ENCODE results near the gene BEND2.

Gene BEND2

DNA sequence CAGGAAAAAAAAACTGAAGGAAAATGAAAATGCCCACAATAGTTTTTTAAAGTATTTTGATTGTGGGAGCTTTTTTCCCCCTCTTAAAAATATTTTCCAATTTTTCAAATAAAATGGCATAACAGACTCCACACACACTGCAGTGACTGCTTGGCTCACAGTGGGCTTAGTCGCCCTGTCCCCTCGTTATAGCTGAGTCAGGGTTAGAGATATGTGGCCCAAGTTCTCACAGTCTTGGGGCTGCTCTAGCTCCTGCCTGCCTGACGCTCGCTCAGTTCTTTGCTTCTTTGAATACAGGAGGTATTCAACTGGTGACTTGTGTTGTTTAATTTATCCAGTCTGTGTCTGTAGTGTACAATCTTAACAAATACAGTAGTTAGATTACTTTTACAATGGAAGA, 47.7 kb downstream of the BEND2 start:
- no peak for DNase-seq (ENCODE audit: extremely low spot score)
- ChIA-PET POLR2A (no interaction called here), CTCF (no interaction called here)
- TF ChIP-seq, protein P1, sequence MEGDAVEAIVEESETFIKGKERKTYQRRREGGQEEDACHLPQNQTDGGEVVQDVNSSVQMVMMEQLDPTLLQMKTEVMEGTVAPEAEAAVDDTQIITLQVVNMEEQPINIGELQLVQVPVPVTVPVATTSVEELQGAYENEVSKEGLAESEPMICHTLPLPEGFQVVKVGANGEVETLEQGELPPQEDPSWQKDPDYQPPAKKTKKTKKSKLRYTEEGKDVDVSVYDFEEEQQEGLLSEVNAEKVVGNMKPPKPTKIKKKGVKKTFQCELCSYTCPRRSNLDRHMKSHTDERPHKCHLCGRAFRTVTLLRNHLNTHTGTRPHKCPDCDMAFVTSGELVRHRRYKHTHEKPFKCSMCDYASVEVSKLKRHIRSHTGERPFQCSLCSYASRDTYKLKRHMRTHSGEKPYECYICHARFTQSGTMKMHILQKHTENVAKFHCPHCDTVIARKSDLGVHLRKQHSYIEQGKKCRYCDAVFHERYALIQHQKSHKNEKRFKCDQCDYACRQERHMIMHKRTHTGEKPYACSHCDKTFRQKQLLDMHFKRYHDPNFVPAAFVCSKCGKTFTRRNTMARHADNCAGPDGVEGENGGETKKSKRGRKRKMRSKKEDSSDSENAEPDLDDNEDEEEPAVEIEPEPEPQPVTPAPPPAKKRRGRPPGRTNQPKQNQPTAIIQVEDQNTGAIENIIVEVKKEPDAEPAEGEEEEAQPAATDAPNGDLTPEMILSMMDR (IDR thresholded peaks at IDR 0.05; ENCODE audit: control extremely low read depth, extremely low read depth, low read depth, missing control alignments) = no peak

DNA sequence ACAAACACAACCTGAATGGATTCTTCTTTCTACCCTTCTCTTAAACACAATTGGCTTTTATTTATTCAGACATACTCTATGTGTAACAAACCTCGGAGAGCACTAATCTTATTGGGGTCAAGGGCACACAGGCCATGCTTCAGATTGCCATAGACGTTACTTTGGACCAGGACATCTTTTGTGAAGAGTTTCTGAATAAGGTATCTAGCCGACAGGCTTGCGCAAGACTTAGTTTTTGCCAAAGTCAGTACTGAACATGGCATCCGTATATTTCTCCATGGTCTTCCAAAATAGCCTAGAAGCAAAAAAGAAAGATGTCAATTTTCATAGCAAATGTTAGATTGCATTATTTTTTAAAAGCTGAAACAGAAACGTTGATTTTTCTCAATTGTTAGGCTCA, 49.8 kb downstream of the BEND2 start:
- TF ChIP-seq, protein P1 (IDR thresholded peaks at IDR 0.05; ENCODE audit: control extremely low read depth, extremely low read depth, low read depth, missing control alignments) = no peak
- no peak for DNase-seq (ENCODE audit: extremely low spot score)
- ChIA-PET POLR2A (no interaction called here), CTCF (no interaction called here)

DNA sequence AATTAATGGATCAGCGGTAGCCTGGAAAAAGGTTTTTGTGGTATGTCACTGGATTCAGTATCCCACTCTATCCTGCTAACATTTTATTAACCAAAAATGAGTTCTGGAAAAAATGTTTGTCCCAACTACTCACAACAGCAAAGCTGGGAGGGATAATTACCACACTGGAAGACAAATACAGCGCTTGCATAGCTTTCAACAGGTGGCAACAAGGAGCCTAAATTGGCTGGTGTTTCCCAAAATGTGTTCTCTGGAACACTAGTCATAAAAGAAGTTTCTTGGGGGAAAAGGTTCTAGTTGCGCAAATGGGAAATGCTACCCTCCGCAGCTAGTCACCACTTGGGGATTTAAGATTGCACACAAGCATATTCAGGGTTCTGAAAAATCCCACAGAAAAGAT, 54.6 kb downstream of the BEND2 start:
- ChIA-PET CTCF (no interaction called here), POLR2A (no interaction called here)
- TF ChIP-seq, protein P1 (IDR thresholded peaks at IDR 0.05; ENCODE audit: control extremely low read depth, extremely low read depth, low read depth, missing control alignments) = no peak
- no peak for DNase-seq (ENCODE audit: extremely low spot score)

DNA sequence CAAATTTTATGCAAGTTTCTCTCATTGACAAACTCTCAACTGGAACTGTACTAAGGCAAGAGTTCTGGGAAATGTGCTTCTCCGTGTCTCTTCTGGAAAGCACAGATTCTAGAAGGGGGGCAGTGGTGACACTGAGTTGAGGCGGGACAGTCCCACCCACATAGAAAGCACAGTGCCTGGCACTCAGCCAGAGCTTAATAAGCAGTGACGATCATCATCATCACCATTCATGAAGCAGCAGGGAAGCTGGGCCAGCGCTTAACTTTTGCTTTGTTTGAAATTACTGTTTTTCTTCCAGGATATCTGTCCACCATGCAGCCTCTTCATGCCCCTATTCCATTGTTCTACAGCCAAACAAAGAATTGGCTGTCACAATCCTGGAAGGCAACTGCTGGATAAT, 60.3 kb downstream of the BEND2 start:
- DNase-seq (ENCODE audit: extremely low spot score) = no peak
- ChIA-PET POLR2A (no interaction called here), CTCF (no interaction called here)
- TF ChIP-seq, protein P1 (IDR thresholded peaks at IDR 0.05; ENCODE audit: control extremely low read depth, extremely low read depth, low read depth, missing control alignments) = no peak

DNA sequence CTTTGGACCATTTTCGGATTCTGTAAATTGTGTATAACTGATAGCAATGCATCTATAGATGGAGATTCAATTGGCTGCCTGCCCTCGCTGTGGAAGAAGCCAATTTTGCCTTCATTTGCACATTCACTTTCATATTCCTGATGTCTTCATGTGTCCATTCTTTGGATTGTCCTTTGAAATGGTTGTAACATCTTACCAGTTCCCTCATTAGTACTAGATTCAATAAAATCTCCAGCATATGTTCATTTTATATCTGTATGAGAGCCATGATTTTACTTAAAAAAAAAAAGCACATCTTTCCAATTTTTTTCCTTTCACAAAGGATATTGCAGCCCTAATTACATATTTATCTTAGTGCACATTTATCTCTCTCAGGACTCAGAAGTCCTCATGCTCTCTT, 61.7 kb downstream of the BEND2 start:
- ChIA-PET CTCF (no interaction called here), POLR2A (no interaction called here)
- DNase-seq (ENCODE audit: extremely low spot score) = no peak
- TF ChIP-seq, protein P1 (IDR thresholded peaks at IDR 0.05; ENCODE audit: control extremely low read depth, extremely low read depth, low read depth, missing control alignments) = no peak

DNA sequence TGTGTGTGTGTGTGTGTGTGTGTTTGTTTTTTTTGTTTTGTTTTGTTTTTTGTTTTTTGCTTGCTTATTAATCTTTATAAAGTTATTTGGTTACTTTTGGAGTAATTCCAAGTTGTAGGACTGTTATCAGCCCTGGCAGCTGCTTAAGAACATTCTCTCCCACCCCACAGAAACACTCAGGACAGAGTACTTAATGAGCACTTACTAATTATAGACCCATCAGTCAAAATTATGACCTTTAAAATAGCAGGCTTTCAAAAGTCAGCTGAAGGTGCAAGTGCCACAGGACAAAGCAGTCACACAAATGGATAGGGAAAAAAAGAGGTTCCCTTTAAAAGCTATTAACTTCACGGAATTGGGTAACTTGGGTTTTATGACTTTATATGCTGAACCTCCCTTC, 69.0 kb downstream of the BEND2 start:
- ChIA-PET CTCF (no interaction called here), POLR2A (no interaction called here)
- no peak for DNase-seq (ENCODE audit: extremely low spot score)
- TF ChIP-seq, protein P1 (IDR thresholded peaks at IDR 0.05; ENCODE audit: control extremely low read depth, extremely low read depth, low read depth, missing control alignments) = no peak

DNA sequence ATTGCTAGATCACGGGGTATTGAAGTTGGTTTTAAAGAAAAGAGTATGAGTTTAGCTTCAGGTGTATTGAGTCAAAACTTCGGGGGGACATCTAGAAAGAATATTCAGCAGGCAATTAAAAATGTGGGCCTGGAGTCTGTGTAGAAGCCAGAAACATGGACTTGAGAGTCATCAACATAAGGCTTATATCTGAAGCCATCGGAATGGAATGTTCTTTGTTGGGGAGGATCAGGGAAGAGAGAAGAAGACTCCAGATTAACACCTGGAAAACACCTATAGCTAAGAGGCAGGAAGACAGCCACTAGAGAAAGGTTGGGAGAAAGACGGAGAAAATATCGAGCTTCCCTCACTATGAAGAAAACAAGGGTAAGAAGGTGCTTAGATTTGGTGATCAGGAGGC, 69.5 kb downstream of the BEND2 start:
- ChIA-PET POLR2A (no interaction called here), CTCF (no interaction called here)
- no peak for DNase-seq (ENCODE audit: extremely low spot score)
- TF ChIP-seq, protein P1 (IDR thresholded peaks at IDR 0.05; ENCODE audit: control extremely low read depth, extremely low read depth, low read depth, missing control alignments) = no peak

All from GM10248 (cell line).